ENCODE measurements around the gene LYSMD2.

GRCh38 chr15:51696566-51696965 lies 40.9 kb downstream of the LYSMD2 start:
- TF ChIP-seq CTCF (conservative IDR thresholded peaks at IDR 0.05; ENCODE audit: low read length) (no peak), EZH2phosphoT487 (IDR thresholded peaks at IDR 0.05; ENCODE audit: borderline replicate concordance) (no peak)

Data from Loucy (cell line).